Ascending aorta (tissue), 2 donors: Measurements from ENCODE around the gene ENDOG. TPM values are rescaled to one million over a fixed set of nuclear protein-coding genes. Genes with fewer than 3 reads are reported as not detected.

ENCODE experiments used
- DNase-seq, 2 donors: peaks; one replicate each; pipeline ENCODE4 v3.0.0-alpha.2; 2019; ENCODE audit warnings: low spot score in 2 of 2
- H3K27ac ChIP-seq, 2 donors: fragments of 200-600 bp; sonication (generic); one replicate each; pipeline ENCODE4 v1.5.1; 2016 to 2017; ENCODE audit warnings: mild to moderate bottlenecking in 1 of 2
- H3K27me3 ChIP-seq: fragments of 200-600 bp; sonication (generic); one replicate; pipeline ENCODE4 v1.5.1; 2017
- H3K36me3 ChIP-seq, 2 donors: fragments of 200-600 bp; sonication (generic); one replicate each; pipeline ENCODE4 v1.5.1; 2016
- H3K4me1 ChIP-seq, 2 donors: fragments of 200-600 bp; sonication (generic); one replicate each; pipeline ENCODE4 v1.5.1; 2016 to 2017; ENCODE audit warnings: mild to moderate bottlenecking in 1 of 2
- H3K4me3 ChIP-seq, 2 donors: fragments of 200-600 bp; sonication (generic); one replicate each; pipeline ENCODE4 v1.5.1; 2016 to 2017; ENCODE audit warnings: mild to moderate bottlenecking in 1 of 2
- H3K9me3 ChIP-seq, 2 donors: fragments of 200-600 bp; sonication (generic); one replicate each; pipeline ENCODE4 v1.5.1; 2016
- intact Hi-C: fragments of 100-400 bp; cut with DNase I; formaldehyde crosslinking; loops from one replicate; pipeline ENCODE4 v1.15.1; 2023
- total RNA-seq: library from RNA; depleted of rRNA; stranded (reverse); fragments of >200 nt; gene quantifications from one replicate; pipeline ENCODE4 v1.1.0, GENCODE V29; 2016
- TF ChIP-seq, protein P1 (sequence below), 3 experiments: fragments of 200-600 bp in 2 of 3; fragments of 450-650 bp in 1 of 3; sonication (generic) in 2 of 3; IDR thresholded peaks; one replicate each; pipeline ENCODE4 v1.5.1; 2016 to 2019; ENCODE audit warnings: antibody characterized with exemption in 3 of 3, mild to moderate bottlenecking in 1 of 3, moderate library complexity in 1 of 3

Gene ENDOG
- total RNA-seq, 1 donor from 2014 or later = 59.4 TPM

DNA sequence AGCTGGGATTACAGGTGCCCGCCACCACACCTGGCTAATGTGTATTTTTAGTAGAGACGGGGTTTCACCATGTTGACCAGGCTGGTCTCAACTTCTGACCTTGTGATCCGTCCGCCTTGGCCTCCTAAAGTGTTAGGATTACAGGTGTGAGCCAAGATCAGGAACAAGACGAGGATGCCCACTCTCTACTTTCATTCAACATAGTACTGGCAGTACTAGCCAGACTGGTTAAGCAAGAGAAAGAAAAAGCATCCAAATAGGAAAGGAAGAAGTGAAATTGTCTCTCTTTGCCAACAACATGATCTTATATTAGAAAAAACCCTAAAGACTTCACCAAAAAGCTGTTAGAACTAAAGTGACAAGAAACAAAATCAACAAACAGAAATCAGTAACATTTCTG is 7.4 kb upstream of the ENDOG start:
- intact Hi-C loops = no loop called here
- Histone ChIP-seq H3K27ac (no peak overlapping the region), H3K9me3 (no peaks in the 10 kb centered on the region), H3K4me3 (no peak overlapping the region), H3K36me3 (peaks cover 21 to 30% of the 10 kb centered on the region in 2 donors), H3K4me1 (no peaks in the 10 kb centered on the region), H3K27me3 (no peaks in the 10 kb centered on the region)
- no peak for DNase-seq
- TF ChIP-seq, protein P1, sequence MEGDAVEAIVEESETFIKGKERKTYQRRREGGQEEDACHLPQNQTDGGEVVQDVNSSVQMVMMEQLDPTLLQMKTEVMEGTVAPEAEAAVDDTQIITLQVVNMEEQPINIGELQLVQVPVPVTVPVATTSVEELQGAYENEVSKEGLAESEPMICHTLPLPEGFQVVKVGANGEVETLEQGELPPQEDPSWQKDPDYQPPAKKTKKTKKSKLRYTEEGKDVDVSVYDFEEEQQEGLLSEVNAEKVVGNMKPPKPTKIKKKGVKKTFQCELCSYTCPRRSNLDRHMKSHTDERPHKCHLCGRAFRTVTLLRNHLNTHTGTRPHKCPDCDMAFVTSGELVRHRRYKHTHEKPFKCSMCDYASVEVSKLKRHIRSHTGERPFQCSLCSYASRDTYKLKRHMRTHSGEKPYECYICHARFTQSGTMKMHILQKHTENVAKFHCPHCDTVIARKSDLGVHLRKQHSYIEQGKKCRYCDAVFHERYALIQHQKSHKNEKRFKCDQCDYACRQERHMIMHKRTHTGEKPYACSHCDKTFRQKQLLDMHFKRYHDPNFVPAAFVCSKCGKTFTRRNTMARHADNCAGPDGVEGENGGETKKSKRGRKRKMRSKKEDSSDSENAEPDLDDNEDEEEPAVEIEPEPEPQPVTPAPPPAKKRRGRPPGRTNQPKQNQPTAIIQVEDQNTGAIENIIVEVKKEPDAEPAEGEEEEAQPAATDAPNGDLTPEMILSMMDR (IDR thresholded peaks at IDR 0.05) = no peak

DNA sequence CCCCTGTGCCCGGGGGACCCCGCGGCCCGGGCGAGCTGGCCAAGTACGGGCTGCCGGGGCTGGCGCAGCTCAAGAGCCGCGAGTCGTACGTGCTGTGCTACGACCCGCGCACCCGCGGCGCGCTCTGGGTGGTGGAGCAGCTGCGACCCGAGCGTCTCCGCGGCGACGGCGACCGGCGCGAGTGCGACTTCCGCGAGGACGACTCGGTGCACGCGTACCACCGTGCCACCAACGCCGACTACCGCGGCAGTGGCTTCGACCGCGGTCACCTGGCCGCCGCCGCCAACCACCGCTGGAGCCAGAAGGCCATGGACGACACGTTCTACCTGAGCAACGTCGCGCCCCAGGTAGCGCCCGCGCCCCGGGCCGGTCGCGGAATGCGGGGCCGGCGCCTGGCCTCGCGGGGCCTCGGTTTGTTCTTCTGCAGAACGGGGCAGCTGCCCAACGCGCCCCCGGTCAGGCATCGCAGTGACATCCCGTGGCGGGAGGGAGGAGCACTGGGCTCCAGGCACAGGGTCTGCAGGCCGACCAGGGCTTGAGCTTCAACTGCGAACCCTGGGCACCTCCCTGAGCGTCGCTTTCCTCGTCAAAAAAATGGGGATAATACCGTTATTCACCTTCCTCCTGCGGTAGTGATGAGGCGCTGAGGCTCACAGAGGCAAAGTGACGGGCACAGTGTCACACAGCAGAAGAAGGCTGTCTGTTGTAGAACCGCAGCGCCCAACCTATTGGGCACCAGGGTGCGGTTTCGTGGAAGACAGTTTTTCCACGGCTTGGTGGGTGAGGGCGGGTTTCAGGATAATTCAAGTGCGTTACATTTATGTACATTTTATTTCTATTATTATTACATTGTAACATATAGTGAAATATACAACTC is 777 bp downstream of the ENDOG start:
- peaks cover 22 to 29% of the 10 kb centered on the region in 2 donors for H3K36me3 ChIP-seq
- H3K4me1 ChIP-seq = peaks cover 3 to 6% of the 10 kb centered on the region in 2 donors
- H3K9me3 ChIP-seq = no peaks in the 10 kb centered on the region
- no peak for DNase-seq
- TF ChIP-seq, protein P1 (IDR thresholded peaks at IDR 0.05) = no peak
- intact Hi-C loops = loop anchor here (1.0 to 2.0 kb wide), 2 partner anchors 10 to 32 kb away; partner anchors contain the start of genes SPOUT1 and TBC1D13
- H3K27me3 ChIP-seq = no peaks in the 10 kb centered on the region
- H3K4me3 ChIP-seq = peak overlapping the region; percentile 48 to 97
- H3K27ac ChIP-seq = peak overlapping the region; percentile 80 to 84

DNA sequence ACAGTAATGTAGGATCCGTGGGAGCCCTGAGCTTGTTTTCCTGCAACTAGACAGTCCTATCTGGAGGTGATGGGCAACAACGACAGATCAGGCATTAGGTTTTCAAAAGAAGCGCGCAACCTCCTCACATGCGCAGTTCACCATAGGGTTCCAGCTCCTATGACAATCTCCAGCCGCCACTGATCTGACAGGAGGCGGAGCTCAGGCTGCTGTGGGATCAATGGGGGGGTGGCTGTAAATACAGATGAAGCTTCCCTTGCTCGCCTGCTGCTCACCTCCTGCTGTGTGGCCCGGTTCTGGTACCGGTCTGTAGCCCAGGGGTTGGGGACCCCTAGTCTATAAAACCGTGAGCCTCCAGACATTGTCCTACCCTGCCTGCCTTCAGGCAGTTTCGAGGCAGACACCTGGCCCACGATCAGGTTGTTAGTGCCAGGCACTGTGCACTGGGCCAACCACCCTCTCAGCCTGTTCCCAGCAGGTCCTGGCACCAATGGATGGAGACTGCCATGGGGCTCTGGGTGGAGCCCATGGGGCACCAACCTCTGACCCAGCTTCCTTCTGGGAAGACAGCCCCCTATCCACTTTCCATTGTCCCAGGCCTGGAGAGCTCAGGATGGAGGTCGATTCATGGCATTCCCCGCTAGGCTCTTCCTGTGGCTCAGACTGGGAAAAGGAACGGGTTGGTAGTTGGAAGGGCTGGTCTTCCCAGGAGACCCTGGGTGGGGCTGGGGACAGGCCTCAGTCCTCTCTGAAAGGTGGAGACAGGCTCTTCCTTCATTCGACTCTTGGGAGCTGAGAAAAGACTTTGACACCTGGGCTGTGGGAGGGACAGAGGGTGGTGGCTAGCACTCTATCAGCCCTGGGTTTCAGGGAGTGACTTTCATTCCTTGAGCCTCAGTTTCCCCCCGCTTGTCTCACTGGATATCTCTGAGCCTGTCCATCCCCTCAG is 1.7 kb downstream of the ENDOG start:
- intact Hi-C loops = loop anchor here (2.0 kb wide), 1 partner anchor 33 kb away; the partner anchor contains the start of gene TBC1D13
- H3K27ac ChIP-seq = no peak overlapping the region
- H3K27me3 ChIP-seq = no peaks in the 10 kb centered on the region
- no peak for DNase-seq
- H3K4me1 ChIP-seq = peaks cover 3 to 6% of the 10 kb centered on the region in 2 donors
- no peaks in the 10 kb centered on the region for H3K9me3 ChIP-seq
- no peak overlapping the region for H3K4me3 ChIP-seq
- TF ChIP-seq, protein P1 (IDR thresholded peaks at IDR 0.05) = no peak
- peaks cover 27 to 38% of the 10 kb centered on the region in 2 donors for H3K36me3 ChIP-seq

DNA sequence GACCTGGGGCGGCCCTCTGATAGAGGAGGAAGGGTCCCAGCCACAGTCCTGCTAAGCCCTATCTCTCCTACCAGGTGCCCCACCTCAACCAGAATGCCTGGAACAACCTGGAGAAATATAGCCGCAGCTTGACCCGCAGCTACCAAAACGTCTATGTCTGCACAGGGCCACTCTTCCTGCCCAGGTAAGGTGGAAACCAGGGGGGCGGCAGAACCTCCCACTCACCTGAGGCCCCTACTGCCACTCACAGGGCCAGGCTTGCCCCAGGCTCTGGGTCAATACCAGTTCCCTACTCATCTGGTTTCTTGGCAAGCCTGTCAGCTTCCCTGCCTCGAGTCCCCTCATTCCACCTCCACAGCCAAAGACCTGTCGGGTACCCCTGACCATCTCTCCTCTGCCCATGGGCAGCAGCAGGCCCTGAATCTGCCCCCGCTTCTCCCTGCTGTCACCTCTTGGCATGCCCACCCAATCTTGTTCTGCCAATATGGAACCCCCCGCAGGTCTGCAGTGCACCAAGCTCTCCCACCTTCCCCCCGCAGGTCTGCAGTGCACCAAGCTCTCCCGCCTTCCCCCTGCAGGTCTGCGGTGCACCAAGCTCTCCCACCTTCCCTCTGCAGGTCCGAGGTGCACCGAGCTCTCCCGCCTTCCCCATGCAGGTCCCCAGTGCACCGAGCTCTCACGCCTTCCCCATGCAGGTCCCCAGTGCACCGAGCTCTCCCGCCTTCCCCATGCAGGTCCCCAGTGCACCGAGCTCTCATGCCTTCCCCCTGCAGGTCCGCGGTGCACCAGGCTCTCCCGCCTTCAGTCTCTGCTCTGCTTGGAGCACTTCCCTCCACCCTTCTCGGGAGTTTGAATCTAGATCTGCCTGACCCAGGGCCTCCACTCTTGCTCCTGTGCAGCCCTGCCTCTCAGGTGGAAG is 2.6 kb downstream of the ENDOG start:
- peaks cover 3 to 6% of the 10 kb centered on the region in 2 donors for H3K4me1 ChIP-seq
- H3K36me3 ChIP-seq = peaks cover 29 to 47% of the 10 kb centered on the region in 2 donors
- H3K9me3 ChIP-seq = no peaks in the 10 kb centered on the region
- intact Hi-C loops = no loop called here
- no peaks in the 10 kb centered on the region for H3K27me3 ChIP-seq
- H3K4me3 ChIP-seq = no peak overlapping the region
- TF ChIP-seq, protein P1 (IDR thresholded peaks at IDR 0.05) = no peak
- DNase-seq = no peak
- H3K27ac ChIP-seq = no peak overlapping the region
